HepG2 (cell line): ENCODE data around the gene VPS25. TPM values are rescaled to one million over a fixed set of nuclear protein-coding genes. Genes with fewer than 3 reads are reported as not detected.

Experiments used
- AGO1 ChIP-seq: fragments of 200-400 bp; formaldehyde crosslinking; IDR thresholded peaks from 2 replicates; pipeline ENCODE4 v1.6.1; 2017; ENCODE audit warnings: mild to moderate bottlenecking, low read depth, low read length, moderate library complexity; ENCODE audit not compliant: poor library complexity, severe bottlenecking
- CBX5 ChIP-seq: sonication (generic); formaldehyde crosslinking; IDR thresholded peaks from 2 replicates; pipeline ENCODE4 v1.4.0; 2020; ENCODE audit warnings: missing genetic modification reagents, borderline replicate concordance
- ESRRA ChIP-seq: sonication (generic); formaldehyde crosslinking; IDR thresholded peaks from 2 replicates; pipeline ENCODE4 v1.5.1; 2020; ENCODE audit warnings: mild to moderate bottlenecking, low read depth, missing genetic modification reagents
- FOSL2 ChIP-seq: sonication (generic); formaldehyde crosslinking; IDR thresholded peaks from 2 replicates; pipeline ENCODE4 v1.4.0; 2020; ENCODE audit warnings: missing genetic modification reagents
- GATAD1 ChIP-seq: IDR thresholded peaks from 2 replicates; pipeline ENCODE4 v1.6.1; 2016; ENCODE audit warnings: missing genetic modification reagents, missing compliant biosample characterization
- HNRNPLL ChIP-seq: fragments of 200-400 bp; formaldehyde crosslinking; IDR thresholded peaks from 2 replicates; pipeline ENCODE4 v1.6.1; 2017; ENCODE audit warnings: mild to moderate bottlenecking, low read depth, low read length; ENCODE audit not compliant: poor library complexity, severe bottlenecking
- IRX3 ChIP-seq: sonication (generic); formaldehyde crosslinking; IDR thresholded peaks from 2 replicates; pipeline ENCODE4 v1.8.1; 2023; ENCODE audit warnings: mild to moderate bottlenecking, low read depth, missing genetic modification reagents, borderline replicate concordance
- KDM4B ChIP-seq: sonication (generic); formaldehyde crosslinking; IDR thresholded peaks from 2 replicates; pipeline ENCODE4 v1.4.0; 2020; ENCODE audit warnings: missing genetic modification reagents
- KMT2A ChIP-seq: sonication (generic); formaldehyde crosslinking; IDR thresholded peaks from 2 replicates; pipeline ENCODE4 v1.4.0; 2020; ENCODE audit warnings: missing genetic modification reagents
- MAF1 ChIP-seq: sonication (generic); formaldehyde crosslinking; IDR thresholded peaks from 2 replicates; pipeline ENCODE4 v1.5.0; 2020; ENCODE audit warnings: missing genetic modification reagents, borderline replicate concordance
- MED13 ChIP-seq: sonication (generic); formaldehyde crosslinking; IDR thresholded peaks from 2 replicates; pipeline ENCODE4 v1.5.0; 2020; ENCODE audit warnings: missing genetic modification reagents
- NCOA5 ChIP-seq: sonication (generic); formaldehyde crosslinking; IDR thresholded peaks from 2 replicates; pipeline ENCODE4 v1.4.0; 2020; ENCODE audit warnings: missing genetic modification reagents
- PAF1 ChIP-seq: IDR thresholded peaks from 2 replicates; pipeline ENCODE4 v1.6.1; 2016; ENCODE audit warnings: missing genetic modification reagents, missing compliant biosample characterization
- POLR2AphosphoS5 ChIP-seq: IDR thresholded peaks from 2 replicates; pipeline ENCODE4 v1.6.1; 2012; ENCODE audit warnings: low read depth, low read length
- RELA ChIP-seq: sonication (generic); formaldehyde crosslinking; IDR thresholded peaks from 2 replicates; pipeline ENCODE4 v1.4.0; 2020; ENCODE audit warnings: missing genetic modification reagents
- ZBTB8A ChIP-seq: sonication (generic); formaldehyde crosslinking; IDR thresholded peaks from 2 replicates; pipeline ENCODE4 v1.4.0; 2020; ENCODE audit warnings: mild to moderate bottlenecking, low read depth, missing genetic modification reagents, borderline replicate concordance
- ZNF510 ChIP-seq: sonication (generic); formaldehyde crosslinking; IDR thresholded peaks from 2 replicates; pipeline ENCODE4 v1.4.0; 2020; ENCODE audit warnings: low read depth, mild to moderate bottlenecking, missing genetic modification reagents
- ZNF629 ChIP-seq: sonication (generic); formaldehyde crosslinking; conservative IDR thresholded peaks from 2 replicates; pipeline ENCODE4 v1.5.0; 2020; ENCODE audit warnings: missing genetic modification reagents
- ZNF775 ChIP-seq: sonication (generic); formaldehyde crosslinking; IDR thresholded peaks from 2 replicates; pipeline ENCODE4 v1.4.0; 2020; ENCODE audit warnings: missing genetic modification reagents, mild to moderate bottlenecking, moderate library complexity, borderline replicate concordance
- polyA plus RNA-seq, 8 experiments: library from polyadenylated mRNA; depleted of rRNA in 3 of 8; stranded (reverse) in 7 of 8; unstranded in 1 of 8; fragments of >200 nt; fragmentation: Illumina TruSeq in 4 of 8; extraction: Trizol in 4 of 8; gene quantifications; 2 replicates each; pipeline versions ENCODE4 v1.2.1 to v1.2.3, GENCODE V29; 2011 to 2016; ENCODE audit warnings: low read depth in 4 of 8, missing spikeins in 1 of 8, mixed read lengths in 1 of 8; ENCODE audit not compliant: insufficient read depth in 1 of 8
- total RNA-seq, 5 experiments: library from RNA; depleted of rRNA; stranded (reverse); fragments of >200 nt; fragmentation: Illumina TruSeq; extraction: Trizol; gene quantifications; 2 replicates each; pipeline ENCODE4 v1.2.3, GENCODE V29; 2016; ENCODE audit warnings: low read depth in 1 of 5
- TF ChIP-seq, protein P1 (sequence below): sonication (generic); formaldehyde crosslinking; IDR thresholded peaks from 2 replicates; pipeline ENCODE4 v1.4.0; 2020; ENCODE audit warnings: missing genetic modification reagents, low read depth, mild to moderate bottlenecking, borderline replicate concordance
- TF ChIP-seq, protein P2 (sequence below): sonication (generic); formaldehyde crosslinking; IDR thresholded peaks from 2 replicates; pipeline ENCODE4 v1.4.0; 2020; ENCODE audit warnings: missing genetic modification reagents, borderline replicate concordance
- TF ChIP-seq, protein P3 (sequence below): sonication (generic); formaldehyde crosslinking; IDR thresholded peaks from 2 replicates; pipeline ENCODE4 v1.4.0; 2020; ENCODE audit warnings: missing genetic modification reagents
- TF ChIP-seq, protein P4 (sequence below): sonication (generic); formaldehyde crosslinking; IDR thresholded peaks from 2 replicates; pipeline ENCODE4 v1.5.1; 2020; ENCODE audit warnings: missing genetic modification reagents, mild to moderate bottlenecking, borderline replicate concordance

Gene VPS25
- total and polyA plus RNA-seq, 2 of the 13 experiments (the other 11 are each of a cell fraction or from before 2014, with no cell fraction given), result 161 to 249 TPM

DNA sequence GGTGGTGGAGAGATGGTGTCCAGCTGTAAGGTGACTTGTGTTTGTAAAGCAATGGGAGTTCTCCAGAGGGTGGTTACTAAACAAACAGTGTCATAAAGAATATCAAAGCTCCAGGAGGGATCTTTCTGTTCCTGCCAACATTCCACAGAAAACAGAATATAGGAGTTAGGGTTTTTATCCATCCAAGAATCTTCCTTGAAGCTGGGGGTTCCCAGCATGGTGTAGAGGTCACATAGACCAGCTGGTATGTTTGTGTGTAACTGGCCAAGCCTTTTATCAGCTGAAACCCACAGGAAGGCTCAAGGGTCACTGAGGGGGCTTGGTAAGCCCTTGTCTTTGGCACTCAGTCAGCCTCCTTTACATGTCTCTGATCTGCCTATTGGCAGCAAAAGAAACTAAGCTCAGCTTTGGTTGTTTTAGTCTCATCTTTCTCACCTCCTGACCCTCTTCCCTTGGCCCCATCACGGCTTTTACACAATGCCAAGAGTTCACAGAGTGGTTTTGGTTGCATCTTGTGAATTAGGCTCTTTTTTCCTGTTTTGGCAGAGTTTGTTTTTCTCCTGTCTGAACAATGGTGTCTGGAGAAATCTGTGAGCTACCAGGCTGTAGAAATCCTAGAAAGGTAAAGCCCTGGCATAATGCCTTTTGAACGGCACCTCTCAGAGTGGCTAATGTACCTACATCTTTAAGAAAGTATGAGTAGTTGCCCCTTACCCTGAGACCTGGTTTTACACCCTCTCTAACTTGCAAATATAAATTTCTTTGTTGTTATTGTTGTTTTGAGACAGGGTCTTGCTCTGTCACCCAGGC lies 30.0 kb downstream of the VPS25 start (continued):
- TF ChIP-seq RELA (CRISPR knock-in tag), result no peak
- TF ChIP-seq ESRRA (CRISPR knock-in tag), result peak; percentile 51; the same call in 1 of the 2 replicates
- no peak for TF ChIP-seq NCOA5 (CRISPR knock-in tag)
- no peak for TF ChIP-seq POLR2AphosphoS5
- TF ChIP-seq GATAD1 (CRISPR knock-in tag), result no peak
- no peak; the same call in 1 of the 2 replicates for TF ChIP-seq ZNF629 (CRISPR knock-in tag)
- TF ChIP-seq, protein P1, sequence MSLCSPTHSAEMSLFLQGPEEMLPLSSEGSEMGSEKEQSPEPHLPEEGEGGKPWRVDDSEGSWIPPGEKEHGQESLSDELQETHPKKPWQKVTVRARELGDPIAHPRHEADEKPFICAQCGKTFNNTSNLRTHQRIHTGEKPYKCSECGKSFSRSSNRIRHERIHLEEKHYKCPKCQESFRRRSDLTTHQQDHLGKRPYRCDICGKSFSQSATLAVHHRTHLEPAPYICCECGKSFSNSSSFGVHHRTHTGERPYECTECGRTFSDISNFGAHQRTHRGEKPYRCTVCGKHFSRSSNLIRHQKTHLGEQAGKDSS (CRISPR knock-in tag), result no peak
- TF ChIP-seq HNRNPLL, result no peak
- TF ChIP-seq, protein P2, sequence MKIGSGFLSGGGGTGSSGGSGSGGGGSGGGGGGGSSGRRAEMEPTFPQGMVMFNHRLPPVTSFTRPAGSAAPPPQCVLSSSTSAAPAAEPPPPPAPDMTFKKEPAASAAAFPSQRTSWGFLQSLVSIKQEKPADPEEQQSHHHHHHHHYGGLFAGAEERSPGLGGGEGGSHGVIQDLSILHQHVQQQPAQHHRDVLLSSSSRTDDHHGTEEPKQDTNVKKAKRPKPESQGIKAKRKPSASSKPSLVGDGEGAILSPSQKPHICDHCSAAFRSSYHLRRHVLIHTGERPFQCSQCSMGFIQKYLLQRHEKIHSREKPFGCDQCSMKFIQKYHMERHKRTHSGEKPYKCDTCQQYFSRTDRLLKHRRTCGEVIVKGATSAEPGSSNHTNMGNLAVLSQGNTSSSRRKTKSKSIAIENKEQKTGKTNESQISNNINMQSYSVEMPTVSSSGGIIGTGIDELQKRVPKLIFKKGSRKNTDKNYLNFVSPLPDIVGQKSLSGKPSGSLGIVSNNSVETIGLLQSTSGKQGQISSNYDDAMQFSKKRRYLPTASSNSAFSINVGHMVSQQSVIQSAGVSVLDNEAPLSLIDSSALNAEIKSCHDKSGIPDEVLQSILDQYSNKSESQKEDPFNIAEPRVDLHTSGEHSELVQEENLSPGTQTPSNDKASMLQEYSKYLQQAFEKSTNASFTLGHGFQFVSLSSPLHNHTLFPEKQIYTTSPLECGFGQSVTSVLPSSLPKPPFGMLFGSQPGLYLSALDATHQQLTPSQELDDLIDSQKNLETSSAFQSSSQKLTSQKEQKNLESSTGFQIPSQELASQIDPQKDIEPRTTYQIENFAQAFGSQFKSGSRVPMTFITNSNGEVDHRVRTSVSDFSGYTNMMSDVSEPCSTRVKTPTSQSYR, result peak; percentile 62; the same call in 1 of the 2 replicates
- no peak for TF ChIP-seq ZNF775 (CRISPR knock-in tag)
- TF ChIP-seq, protein P3, sequence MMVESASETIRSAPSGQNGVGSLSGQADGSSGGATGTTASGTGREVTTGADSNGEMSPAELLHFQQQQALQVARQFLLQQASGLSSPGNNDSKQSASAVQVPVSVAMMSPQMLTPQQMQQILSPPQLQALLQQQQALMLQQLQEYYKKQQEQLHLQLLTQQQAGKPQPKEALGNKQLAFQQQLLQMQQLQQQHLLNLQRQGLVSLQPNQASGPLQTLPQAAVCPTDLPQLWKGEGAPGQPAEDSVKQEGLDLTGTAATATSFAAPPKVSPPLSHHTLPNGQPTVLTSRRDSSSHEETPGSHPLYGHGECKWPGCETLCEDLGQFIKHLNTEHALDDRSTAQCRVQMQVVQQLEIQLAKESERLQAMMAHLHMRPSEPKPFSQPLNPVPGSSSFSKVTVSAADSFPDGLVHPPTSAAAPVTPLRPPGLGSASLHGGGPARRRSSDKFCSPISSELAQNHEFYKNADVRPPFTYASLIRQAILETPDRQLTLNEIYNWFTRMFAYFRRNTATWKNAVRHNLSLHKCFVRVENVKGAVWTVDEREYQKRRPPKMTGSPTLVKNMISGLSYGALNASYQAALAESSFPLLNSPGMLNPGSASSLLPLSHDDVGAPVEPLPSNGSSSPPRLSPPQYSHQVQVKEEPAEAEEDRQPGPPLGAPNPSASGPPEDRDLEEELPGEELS (CRISPR knock-in tag), result peak; percentile 52
- no peak for TF ChIP-seq ZBTB8A (CRISPR knock-in tag)
- no peak for TF ChIP-seq MAF1 (CRISPR knock-in tag)
- TF ChIP-seq, protein P4, sequence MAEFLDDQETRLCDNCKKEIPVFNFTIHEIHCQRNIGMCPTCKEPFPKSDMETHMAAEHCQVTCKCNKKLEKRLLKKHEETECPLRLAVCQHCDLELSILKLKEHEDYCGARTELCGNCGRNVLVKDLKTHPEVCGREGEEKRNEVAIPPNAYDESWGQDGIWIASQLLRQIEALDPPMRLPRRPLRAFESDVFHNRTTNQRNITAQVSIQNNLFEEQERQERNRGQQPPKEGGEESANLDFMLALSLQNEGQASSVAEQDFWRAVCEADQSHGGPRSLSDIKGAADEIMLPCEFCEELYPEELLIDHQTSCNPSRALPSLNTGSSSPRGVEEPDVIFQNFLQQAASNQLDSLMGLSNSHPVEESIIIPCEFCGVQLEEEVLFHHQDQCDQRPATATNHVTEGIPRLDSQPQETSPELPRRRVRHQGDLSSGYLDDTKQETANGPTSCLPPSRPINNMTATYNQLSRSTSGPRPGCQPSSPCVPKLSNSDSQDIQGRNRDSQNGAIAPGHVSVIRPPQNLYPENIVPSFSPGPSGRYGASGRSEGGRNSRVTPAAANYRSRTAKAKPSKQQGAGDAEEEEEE (CRISPR knock-in tag), result no peak
- TF ChIP-seq KMT2A (CRISPR knock-in tag), result no peak
- 0 out of 2 replicates have a peak, but pooled peaks have one; percentile 19 for TF ChIP-seq KDM4B (CRISPR knock-in tag)
- no peak for TF ChIP-seq AGO1
- no peak for TF ChIP-seq MED13 (CRISPR knock-in tag)
- no peak; the same call in 1 of the 2 replicates for TF ChIP-seq CBX5
- no peak for TF ChIP-seq IRX3 (CRISPR knock-in tag)
- no peak for TF ChIP-seq ZNF510 (CRISPR knock-in tag)
- no peak for TF ChIP-seq FOSL2 (CRISPR knock-in tag)
- TF ChIP-seq PAF1 (CRISPR knock-in tag), result no peak
